Measurements from ENCODE around the gene NIM1K. TPM values are rescaled to one million over a fixed set of nuclear protein-coding genes. Genes with fewer than 3 reads are reported as not detected.

NIM1K gene
- total RNA-seq, 1 donor from 2014 or later: 0.54 TPM

- FAIRE-seq: no peak
- Histone ChIP-seq H3K9me3 (ENCODE audit: insufficient read depth, low read depth, low read length) (no peaks in the 10 kb centered on the region), H3K36me3 (ENCODE audit: insufficient read depth, low read length) (no peaks in the 10 kb centered on the region), H3K4me1 (ENCODE audit: insufficient read depth, low read length) (peaks cover 14% of the 10 kb centered on the region), H3K4me3 (ENCODE audit: insufficient read depth, low read depth, low read length) (peak overlapping the region; percentile 34), H3K4me2 (ENCODE audit: low read length) (peak overlapping the region; percentile 80), H3K27me3 (ENCODE audit: insufficient read depth, low read length) (no peaks in the 10 kb centered on the region), H3K79me2 (ENCODE audit: insufficient read depth, low read length) (peaks cover 42% of the 10 kb centered on the region), H3K9ac (ENCODE audit: low read length) (peak overlapping the region; percentile 56), H4K20me1 (ENCODE audit: insufficient read depth, low read length) (peaks cover 40% of the 10 kb centered on the region), H3K27ac (ENCODE audit: low read depth, low read length) (peak overlapping the region; percentile 76), H2AFZ (ENCODE audit: low read depth, low read length) (peak overlapping the region; percentile 79)
- Mint-ChIP-seq H3K27ac (ENCODE audit: unreplicated experiment) (peak overlapping the region; percentile 98), H3K27me3 (ENCODE audit: low read depth, unreplicated experiment) (no peaks in the 10 kb centered on the region), H3K4me1 (ENCODE audit: low read depth, unreplicated experiment) (peaks cover 53% of the 10 kb centered on the region), H3K4me3 (ENCODE audit: unreplicated experiment) (peak overlapping the region; percentile 100), H3K9me3 (ENCODE audit: unreplicated experiment) (no peaks in the 10 kb centered on the region), H3K36me3 (ENCODE audit: low read depth, unreplicated experiment) (peaks cover 2% of the 10 kb centered on the region)
- TF ChIP-seq CTCF (IDR thresholded peaks at IDR 0.05; ENCODE audit: insufficient read depth, low read depth, low read length) (no peak), EZH2 (IDR thresholded peaks at IDR 0.05; ENCODE audit: insufficient read depth, low read length) (no peak)
- DNase-seq (ENCODE audit: low read depth): peak; percentile 14
Measured at GRCh38 chr5:43313854-43314457, 121.9 kb downstream of the NIM1K start.

GRCh38 chr5:43314724-43315123 is 122.7 kb downstream of the NIM1K start:
- no peaks in the 10 kb centered on the region for H3K27me3 ChIP-seq (ENCODE audit: insufficient read depth, low read length)
- no peak overlapping the region for H3K4me3 ChIP-seq (ENCODE audit: insufficient read depth, low read depth, low read length)
- H3K4me1 Mint-ChIP-seq (ENCODE audit: low read depth, unreplicated experiment): peaks cover 46% of the 10 kb centered on the region
- H4K20me1 ChIP-seq (ENCODE audit: insufficient read depth, low read length): peaks cover 32% of the 10 kb centered on the region
- peak overlapping the region; percentile 98 for H3K27ac Mint-ChIP-seq (ENCODE audit: unreplicated experiment)
- H3K79me2 ChIP-seq (ENCODE audit: insufficient read depth, low read length): peaks cover 34% of the 10 kb centered on the region
- H3K9me3 Mint-ChIP-seq (ENCODE audit: unreplicated experiment): peaks cover 2% of the 10 kb centered on the region
- TF ChIP-seq EZH2 (IDR thresholded peaks at IDR 0.05; ENCODE audit: insufficient read depth, low read length) (no peak), CTCF (IDR thresholded peaks at IDR 0.05; ENCODE audit: insufficient read depth, low read depth, low read length) (no peak)
- H3K36me3 ChIP-seq (ENCODE audit: insufficient read depth, low read length): no peaks in the 10 kb centered on the region
- H3K27ac ChIP-seq (ENCODE audit: low read depth, low read length): no peak overlapping the region
- H3K4me2 ChIP-seq (ENCODE audit: low read length): peak overlapping the region; percentile 80
- no peak overlapping the region for H2AFZ ChIP-seq (ENCODE audit: low read depth, low read length)
- FAIRE-seq (no peak), DNase-seq (ENCODE audit: low read depth) (no peak)
- no peak overlapping the region for H3K9ac ChIP-seq (ENCODE audit: low read length)
- no peak overlapping the region for H3K4me3 Mint-ChIP-seq (ENCODE audit: unreplicated experiment)
- no peaks in the 10 kb centered on the region for H3K9me3 ChIP-seq (ENCODE audit: insufficient read depth, low read depth, low read length)
- H3K36me3 Mint-ChIP-seq (ENCODE audit: low read depth, unreplicated experiment): peaks cover 2% of the 10 kb centered on the region
- H3K4me1 ChIP-seq (ENCODE audit: insufficient read depth, low read length): peaks cover 14% of the 10 kb centered on the region
- no peaks in the 10 kb centered on the region for H3K27me3 Mint-ChIP-seq (ENCODE audit: low read depth, unreplicated experiment)

GRCh38 chr5:43315263-43315662 is 123.2 kb downstream of the NIM1K start:
- Mint-ChIP-seq H3K36me3 (ENCODE audit: low read depth, unreplicated experiment) (peaks cover 2% of the 10 kb centered on the region), H3K9me3 (ENCODE audit: unreplicated experiment) (peaks cover 2% of the 10 kb centered on the region), H3K27ac (ENCODE audit: unreplicated experiment) (no peak overlapping the region), H3K4me3 (ENCODE audit: unreplicated experiment) (no peak overlapping the region), H3K27me3 (ENCODE audit: low read depth, unreplicated experiment) (no peaks in the 10 kb centered on the region), H3K4me1 (ENCODE audit: low read depth, unreplicated experiment) (peaks cover 41% of the 10 kb centered on the region)
- no peak overlapping the region for H3K9ac ChIP-seq (ENCODE audit: low read length)
- no peak overlapping the region for H2AFZ ChIP-seq (ENCODE audit: low read depth, low read length)
- no peaks in the 10 kb centered on the region for H3K27me3 ChIP-seq (ENCODE audit: insufficient read depth, low read length)
- H3K4me1 ChIP-seq (ENCODE audit: insufficient read depth, low read length): peaks cover 14% of the 10 kb centered on the region
- H3K79me2 ChIP-seq (ENCODE audit: insufficient read depth, low read length): peaks cover 29% of the 10 kb centered on the region
- DNase-seq (ENCODE audit: low read depth): peak; percentile 53
- no peak overlapping the region for H3K4me2 ChIP-seq (ENCODE audit: low read length)
- TF ChIP-seq EZH2 (IDR thresholded peaks at IDR 0.05; ENCODE audit: insufficient read depth, low read length) (no peak), CTCF (IDR thresholded peaks at IDR 0.05; ENCODE audit: insufficient read depth, low read depth, low read length) (no peak)
- FAIRE-seq: no peak
- H3K36me3 ChIP-seq (ENCODE audit: insufficient read depth, low read length): no peaks in the 10 kb centered on the region
- H3K27ac ChIP-seq (ENCODE audit: low read depth, low read length): no peak overlapping the region
- peaks cover 27% of the 10 kb centered on the region for H4K20me1 ChIP-seq (ENCODE audit: insufficient read depth, low read length)
- no peaks in the 10 kb centered on the region for H3K9me3 ChIP-seq (ENCODE audit: insufficient read depth, low read depth, low read length)
- no peak overlapping the region for H3K4me3 ChIP-seq (ENCODE audit: insufficient read depth, low read depth, low read length)

Measured in astrocyte (in vitro differentiated cells and primary cell).